ENCODE data around the gene PCDH12. TPM values are rescaled to one million over a fixed set of nuclear protein-coding genes. Genes with fewer than 3 reads are reported as not detected.

The PCDH12 gene
- total and polyA plus RNA-seq, 2 experiments from 2014 or later, result 0.42 to 4.5 TPM

GRCh38 chr5:141904551-141904950, 53.5 kb downstream of the PCDH12 start:
- H3K4me3 ChIP-seq, result no peak overlapping the region
- no peak for DNase-seq (ENCODE audit: low spot score)

GRCh38 chr5:141903261-141903660, 54.7 kb downstream of the PCDH12 start:
- H3K4me2 ChIP-seq, result no peak overlapping the region
- no peak overlapping the region for H3K4me3 ChIP-seq
- H2AFZ ChIP-seq, result no peak overlapping the region
- no peaks in the 10 kb centered on the region for H3K27me3 ChIP-seq
- 78% methylated on average over 4 of the region's 4 CpGs for WGBS (ENCODE audit: low lambda C conversion rate, missing lambda C conversion rate)
- no peak for TF ChIP-seq EZH2phosphoT487 (IDR thresholded peaks at IDR 0.05; ENCODE audit: low read depth, severe bottlenecking, unreplicated experiment)
- no peak for TF ChIP-seq EZH2 (IDR thresholded peaks at IDR 0.05; ENCODE audit: borderline replicate concordance)
- TF ChIP-seq CTCF (IDR thresholded peaks at IDR 0.05; ENCODE audit: poor library complexity), result no peak
- H3K79me2 ChIP-seq, result no peaks in the 10 kb centered on the region
- H4K20me1 ChIP-seq (ENCODE audit: insufficient read depth, poor library complexity, severe bottlenecking), result no peaks in the 10 kb centered on the region
- no peaks in the 10 kb centered on the region for H3K36me3 ChIP-seq (replicated peaks; ENCODE audit: insufficient read depth, low read depth)
- H3K27ac ChIP-seq, result no peak overlapping the region
- no peaks in the 10 kb centered on the region for H3K9me3 ChIP-seq (ENCODE audit: low read depth)
- no peaks in the 10 kb centered on the region for H3K9me2 ChIP-seq (replicated peaks; ENCODE audit: insufficient read depth)
- H3K4me1 ChIP-seq (ENCODE audit: insufficient read depth), result no peaks in the 10 kb centered on the region
- no peak for DNase-seq (ENCODE audit: low spot score)

More at GRCh38 chr5:141904551-141904950, 53.5 kb downstream of the PCDH12 start:
- H3K9me3 ChIP-seq (ENCODE audit: low read depth), result no peaks in the 10 kb centered on the region
- no peaks in the 10 kb centered on the region for H3K36me3 ChIP-seq (replicated peaks; ENCODE audit: insufficient read depth, low read depth)
- no peak overlapping the region for H3K4me2 ChIP-seq
- TF ChIP-seq EZH2 (IDR thresholded peaks at IDR 0.05; ENCODE audit: borderline replicate concordance) (no peak), CTCF (IDR thresholded peaks at IDR 0.05; ENCODE audit: poor library complexity) (no peak), EZH2phosphoT487 (IDR thresholded peaks at IDR 0.05; ENCODE audit: low read depth, severe bottlenecking, unreplicated experiment) (no peak)
- 77% methylated on average over 5 of the region's 5 CpGs for WGBS (ENCODE audit: low lambda C conversion rate, missing lambda C conversion rate)
- H3K4me1 ChIP-seq (ENCODE audit: insufficient read depth), result no peaks in the 10 kb centered on the region
- no peaks in the 10 kb centered on the region for H3K79me2 ChIP-seq
- no peaks in the 10 kb centered on the region for H3K27me3 ChIP-seq
- H3K27ac ChIP-seq, result no peak overlapping the region
- no peaks in the 10 kb centered on the region for H4K20me1 ChIP-seq (ENCODE audit: insufficient read depth, poor library complexity, severe bottlenecking)
- no peak overlapping the region for H2AFZ ChIP-seq
- H3K9me2 ChIP-seq (replicated peaks; ENCODE audit: insufficient read depth), result no peaks in the 10 kb centered on the region

GRCh38 chr5:141902015-141902814, 55.8 kb downstream of the PCDH12 start:
- H3K9me2 ChIP-seq (replicated peaks; ENCODE audit: insufficient read depth), result no peaks in the 10 kb centered on the region
- 52% methylated on average over 5 of the region's 5 CpGs for WGBS (ENCODE audit: low lambda C conversion rate, missing lambda C conversion rate)

More at GRCh38 chr5:141902015-141902814, 55.8 kb downstream of the PCDH12 start:
- Histone ChIP-seq H3K36me3 (replicated peaks; ENCODE audit: insufficient read depth, low read depth) (no peaks in the 10 kb centered on the region), H3K27ac (no peak overlapping the region), H3K79me2 (no peaks in the 10 kb centered on the region), H3K4me3 (no peak overlapping the region), H3K4me1 (ENCODE audit: insufficient read depth) (no peaks in the 10 kb centered on the region), H3K9me3 (ENCODE audit: low read depth) (no peaks in the 10 kb centered on the region), H4K20me1 (ENCODE audit: insufficient read depth, poor library complexity, severe bottlenecking) (no peaks in the 10 kb centered on the region), H3K27me3 (no peaks in the 10 kb centered on the region), H2AFZ (no peak overlapping the region), H3K4me2 (no peak overlapping the region)
- TF ChIP-seq EZH2 (IDR thresholded peaks at IDR 0.05; ENCODE audit: borderline replicate concordance) (no peak), EZH2phosphoT487 (IDR thresholded peaks at IDR 0.05; ENCODE audit: low read depth, severe bottlenecking, unreplicated experiment) (no peak), CTCF (IDR thresholded peaks at IDR 0.05; ENCODE audit: poor library complexity) (no peak)
- DNase-seq (ENCODE audit: low spot score), result no peak

Data from hepatocyte (in vitro differentiated cells).